Astrocyte of the spinal cord (primary cell): ENCODE results near the gene ADAM8.
A peak's percentile ranks its signal among the peaks of the same experiment; 100 is the strongest.

Source experiments
- DNase-seq: peaks from one replicate; pipeline ENCODE4 v3.0.0; 2011; ENCODE audit warnings: low read depth, low spot score
- H3K4me3 ChIP-seq: 2 replicates; pipeline ENCODE4 v1.5.1; 2011; ENCODE audit warnings: low read depth, mild to moderate bottlenecking, low read length, moderate library complexity
- CTCF ChIP-seq: IDR thresholded peaks from 2 replicates; pipeline ENCODE4 v1.5.1; 2012; ENCODE audit warnings: low read depth, mild to moderate bottlenecking, low read length, inconsistent platforms
- in situ Hi-C: cut with HindIII; loops from 2 replicates; pipeline ENCODE4 v1.10.0; 2017; ENCODE audit warnings: low sequenced_read_pairs

Gene ADAM8

GRCh38 chr10:133258066-133258817 lies 18.4 kb downstream of the ADAM8 start:
- H3K4me3 ChIP-seq: no peak overlapping the region
- no peak for DNase-seq
- in situ Hi-C loops: no loop called here
- TF ChIP-seq CTCF: no peak

GRCh38 chr10:133257489-133258065 lies 19.1 kb downstream of the ADAM8 start:
- DNase-seq: peak; percentile 26
- in situ Hi-C loops: no loop called here
- peak; percentile 46 for TF ChIP-seq CTCF
- no peak overlapping the region for H3K4me3 ChIP-seq

- no peak for DNase-seq
- in situ Hi-C loops: no loop called here
- H3K4me3 ChIP-seq: no peak overlapping the region
- TF ChIP-seq CTCF: no peak
These were observed 21.3 kb downstream of the ADAM8 start for GRCh38 chr10:133255323-133255722.

- TF ChIP-seq CTCF: no peak
- no peak overlapping the region for H3K4me3 ChIP-seq
- in situ Hi-C loops: no loop called here
- no peak for DNase-seq
These were observed 22.1 kb downstream of the ADAM8 start for GRCh38 chr10:133254421-133255120.

- TF ChIP-seq CTCF: no peak
These were observed 23.2 kb downstream of the ADAM8 start for GRCh38 chr10:133253361-133253955.

GRCh38 chr10:133252223-133252552 lies 24.5 kb downstream of the ADAM8 start:
- TF ChIP-seq CTCF: no peak
- in situ Hi-C loops: no loop called here
- H3K4me3 ChIP-seq: no peak overlapping the region
- DNase-seq: no peak

More at GRCh38 chr10:133253361-133253955, 23.2 kb downstream of the ADAM8 start:
- H3K4me3 ChIP-seq: no peak overlapping the region
- no peak for DNase-seq
- in situ Hi-C loops: no loop called here
